Measurements from ENCODE around the gene GLA.

- TF ChIP-seq SP2 (IDR thresholded peaks at IDR 0.05; ENCODE audit: low read length): no peak
- TF ChIP-seq CTCF (IDR thresholded peaks at IDR 0.05; ENCODE audit: control extremely low read depth in 1 of 3, insufficient read depth in 1 of 3, low read depth in 1 of 3, low read length in 3 of 3): no peak
- TF ChIP-seq SIN3A (conservative IDR thresholded peaks at IDR 0.05 in 1 of 2, IDR thresholded peaks at IDR 0.05 in 1 of 2; ENCODE audit: low read depth in 1 of 2, low read length in 2 of 2): no peak
- no peak for TF ChIP-seq POLR2A (IDR thresholded peaks at IDR 0.05; ENCODE audit: control extremely low read depth in 1 of 2, low read depth in 2 of 2, low read length in 2 of 2)
- TF ChIP-seq JUN (IDR thresholded peaks at IDR 0.05; ENCODE audit: low read depth, low read length): no peak
- no peak for TF ChIP-seq HDAC6 (IDR thresholded peaks at IDR 0.05; ENCODE audit: low read depth, low read length)
Observed at GRCh38 chrX:101385795-101386541, 21.8 kb downstream of the GLA start, which contains the start of gene BTK.
